GM12878 (cell line): ENCODE data around the gene PRKN. TPM values are rescaled to one million over a fixed set of nuclear protein-coding genes. Genes with fewer than 3 reads are reported as not detected.
"Not testable (repeated sequence)": the region's sequence is repeated elsewhere in the genome, so short reads cannot be mapped to it uniquely, and the experiment has no call there.

Experiments
- ATAC-seq: fragments of 200-7000 bp; cut with Tn5 transposase; 3 replicates; pipeline ENCODE4 v1.9.1; 2020; ENCODE audit warnings: mild to moderate bottlenecking, moderate library complexity
- BruUV-seq: library from RNA; stranded (reverse); fragments of 400-500 nt; replicated peaks from 2 replicates; lab custom pipeline; 2021; lab: Mats Ljungman, UMichigan
- CTCF ChIA-PET: fragments of 300-600 bp; sonication (Branson Sonifier 250); formaldehyde crosslinking; extraction: SDS; loops from one replicate; lab custom pipeline; 2021; ENCODE audit warnings: inconsistent platforms; lab: Yijun Ruan, JAX
- POLR2A ChIA-PET: fragments of 350-600 bp; formaldehyde crosslinking; extraction: SDS; loops from one replicate; lab custom pipeline; 2021; ENCODE audit warnings: inconsistent platforms; lab: Charles Lee
- RAD21 ChIA-PET: fragments of 300-600 bp; sonication (Branson Sonifier 250); formaldehyde crosslinking; loops from one replicate; lab custom pipeline; 2023; ENCODE audit warnings: antibody characterized with exemption; ENCODE audit not compliant: unreplicated experiment; lab: Charles Lee
- SMC1A ChIA-PET: fragments of 300-600 bp; sonication (Branson Sonifier 250); formaldehyde crosslinking; loops from one replicate; lab custom pipeline; 2023; ENCODE audit not compliant: unreplicated experiment, uncharacterized antibody; lab: Charles Lee
- DNase-seq: peaks from one replicate; pipeline ENCODE4 v3.0.0-alpha.2; 2011; ENCODE audit warnings: low read depth, low spot score
- FAIRE-seq: peaks from 3 replicates; lab custom pipeline; 2011; peaks lifted over from hg19 to GRCh38; lab: Jason Lieb, UNC
- H2AFZ ChIP-seq: 2 replicates; pipeline ENCODE4 v1.6.0; 2011; ENCODE audit warnings: low read depth, low read length, control low read depth; ENCODE audit not compliant: control insufficient read depth
- H3K27ac ChIP-seq: 2 replicates; pipeline ENCODE4 v1.5.1; 2011; ENCODE audit warnings: control low read depth; ENCODE audit not compliant: control insufficient read depth, insufficient read depth
- H3K27me3 ChIP-seq, 2 experiments: replicated peaks in 1 of 2; 2 replicates each; pipeline versions ENCODE4 v1.6.0 to v1.6.1; 2011; ENCODE audit warnings: low read length in 1 of 2; ENCODE audit not compliant: control insufficient read depth in 2 of 2, insufficient read depth in 2 of 2
- H3K36me3 ChIP-seq, 2 experiments: 2 replicates each; pipeline ENCODE4 v1.5.1; 2011; ENCODE audit warnings: low read length in 1 of 2; ENCODE audit not compliant: control insufficient read depth in 2 of 2, insufficient read depth in 2 of 2
- H3K4me1 ChIP-seq: 2 replicates; pipeline ENCODE4 v1.6.1; 2011; ENCODE audit warnings: mild to moderate bottlenecking, low read length, moderate library complexity, mixed read lengths; ENCODE audit not compliant: control insufficient read depth, insufficient read depth
- H3K4me2 ChIP-seq: 2 replicates; pipeline ENCODE4 v1.6.0; 2011; ENCODE audit warnings: control low read depth; ENCODE audit not compliant: control insufficient read depth, insufficient read depth
- H3K4me3 ChIP-seq: fragments of 200-600 bp; sonication (generic); 2 replicates; pipeline ENCODE4 v1.5.1; 2016
- H3K79me2 ChIP-seq: 2 replicates; pipeline ENCODE4 v1.6.0; 2011; ENCODE audit warnings: low read length; ENCODE audit not compliant: control insufficient read depth, insufficient read depth
- H3K9ac ChIP-seq: 2 replicates; pipeline ENCODE4 v1.8.0; 2011; ENCODE audit warnings: low read length, control low read depth, mixed read lengths; ENCODE audit not compliant: control insufficient read depth, insufficient read depth
- H3K9me3 ChIP-seq: replicated peaks from 3 replicates; pipeline ENCODE4 v1.5.1; 2011; ENCODE audit warnings: mild to moderate bottlenecking, low read length; ENCODE audit not compliant: control insufficient read depth, insufficient read depth
- H4K20me1 ChIP-seq: 2 replicates; pipeline ENCODE4 v1.6.0; 2011; ENCODE audit not compliant: control insufficient read depth, insufficient read depth
- CBX5 ChIP-seq: sonication (generic); IDR thresholded peaks from 2 replicates; pipeline ENCODE4 v1.6.1; 2016; ENCODE audit warnings: low read depth, moderate library complexity, mild to moderate bottlenecking, inconsistent platforms
- ETV6 ChIP-seq, 2 experiments: fragments of 450-650 bp in 1 of 2; IDR thresholded peaks in 1 of 2; conservative IDR thresholded peaks in 1 of 2; 2 replicates each; pipeline ENCODE4 v1.6.1; 2014; ENCODE audit warnings: antibody characterized with exemption in 1 of 2, borderline replicate concordance in 1 of 2, low read depth in 1 of 2, mild to moderate bottlenecking in 1 of 2, moderate library complexity in 1 of 2
- HDAC6 ChIP-seq: fragments of 200-600 bp; sonication (generic); IDR thresholded peaks from one replicate; pipeline ENCODE4 v1.8.0; 2017; ENCODE audit warnings: antibody characterized with exemption; ENCODE audit not compliant: unreplicated experiment
- IRF4 ChIP-seq: IDR thresholded peaks from 2 replicates; pipeline ENCODE4 v1.6.1; 2011; ENCODE audit warnings: low read depth, low read length
- POLR2AphosphoS5 ChIP-seq: IDR thresholded peaks from 2 replicates; pipeline ENCODE4 v1.6.1; 2011; ENCODE audit warnings: mild to moderate bottlenecking, low read length, inconsistent platforms
- SMARCA5 ChIP-seq: fragments of 450-650 bp; IDR thresholded peaks from 2 replicates; pipeline ENCODE4 v1.6.1; 2017; ENCODE audit warnings: mild to moderate bottlenecking
- SMC3 ChIP-seq: IDR thresholded peaks from 2 replicates; pipeline ENCODE4 v1.6.1; 2011; ENCODE audit warnings: low read length, improper control_type of control experiment, borderline replicate concordance
- SP1 ChIP-seq: IDR thresholded peaks from one replicate; pipeline ENCODE4 v1.6.1; 2011; ENCODE audit warnings: low read depth, low read length
- SPI1 ChIP-seq: IDR thresholded peaks from 2 replicates; pipeline ENCODE4 v1.6.1; 2011; ENCODE audit warnings: low read depth, mild to moderate bottlenecking, low read length, moderate library complexity, borderline replicate concordance; ENCODE audit not compliant: insufficient read depth
- WGBS: methylation state at CpG from one replicate; pipeline ENCODE4 v1.1.6; 2016; ENCODE audit warnings: low lambda C conversion rate; ENCODE audit not compliant: insufficient replicate concordance, insufficient coverage; ENCODE audit errors: missing lambda C conversion rate; 5-methylcytosine and 5-hydroxymethylcytosine counted together
- in situ Hi-C: fragments of 300-500 bp; cut with MboI; formaldehyde crosslinking; loops from 9 replicates; pipeline ENCODE4 v1.14.3; 2018; ENCODE audit warnings: mixed read lengths
- intact Hi-C: fragments of 100-400 bp; cut with micrococcal nuclease; formaldehyde crosslinking; loops from one replicate; pipeline ENCODE4 v1.14.2; 2022; ENCODE audit not compliant: unreplicated experiment
- polyA plus RNA-seq, 11 experiments: library from polyadenylated mRNA; depleted of rRNA in 4 of 11; unstranded in 6 of 11; stranded (reverse) in 5 of 11; fragments of >200 nt; fragmentation: Nextera tagmentation in 4 of 11; fragmentation: Illumina TruSeq in 1 of 11; extraction: Ambion mirVana in 4 of 11; extraction: Trizol in 1 of 11; gene quantifications; 1 replicate in 1 of 11; 2 replicates in 10 of 11; pipeline versions ENCODE4 v1.2.1 to v1.2.3, GENCODE V29; 2011 to 2016; ENCODE audit warnings: inconsistent platforms in 2 of 11, missing spikeins in 2 of 11, low read depth in 1 of 11
- total RNA-seq, 4 experiments: library from RNA; depleted of rRNA in 3 of 4; stranded (reverse); fragments of >200 nt in 3 of 4; fragmentation: Illumina TruSeq in 1 of 4; extraction: Trizol in 1 of 4; gene quantifications; 2 replicates each; pipeline versions ENCODE4 v1.2.1 to v1.2.3, GENCODE V29; 2013 to 2021
- TF ChIP-seq, protein P1 (sequence below): fragments of 450-650 bp; IDR thresholded peaks from 2 replicates; pipeline ENCODE4 v1.6.1; 2016; ENCODE audit warnings: mild to moderate bottlenecking, moderate library complexity, borderline replicate concordance
- TF ChIP-seq, protein P2 (sequence below): fragments of 450-650 bp; formaldehyde crosslinking; IDR thresholded peaks from 2 replicates; pipeline ENCODE4 v1.5.0; 2022; ENCODE audit warnings: mild to moderate bottlenecking, missing genetic modification characterization

PRKN gene
- total and polyA plus RNA-seq, 10 of the 15 experiments (the other 5 are each of a cell fraction or from before 2014, with no cell fraction given) = 0.06 to 0.09 TPM; not detected in 8

DNA sequence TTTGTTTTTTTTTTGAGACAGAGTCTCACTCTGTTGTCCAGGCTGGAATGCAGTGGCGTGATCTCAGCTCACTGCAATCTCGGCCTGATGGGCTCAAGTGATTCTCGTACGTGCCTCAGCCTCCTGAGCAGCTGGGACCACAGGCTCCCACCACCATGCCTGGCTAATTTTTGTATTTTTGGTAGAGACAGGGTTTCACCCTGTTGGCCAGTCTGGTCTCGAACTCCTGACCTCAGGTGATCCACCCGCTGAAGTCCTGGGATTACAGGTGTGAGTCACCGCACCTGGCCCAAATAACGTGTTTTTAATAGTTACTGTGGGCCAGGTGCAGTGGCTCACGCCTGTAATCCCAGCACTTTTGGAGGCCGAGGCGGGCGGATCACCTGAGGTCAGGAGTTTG, 876.1 kb downstream of the PRKN start:
- CTCF ChIA-PET, H2AFZ ChIP-seq, ATAC-seq, in situ Hi-C loops, BruUV-seq, H3K79me2 ChIP-seq, H3K9me3 ChIP-seq, DNase-seq, H3K4me2 ChIP-seq, H3K27me3 ChIP-seq, FAIRE-seq, POLR2A ChIA-PET, H3K36me3 ChIP-seq, H3K4me1 ChIP-seq, H3K9ac ChIP-seq, H3K27ac ChIP-seq, SMC1A ChIA-PET, H4K20me1 ChIP-seq, intact Hi-C loops, RAD21 ChIA-PET, H3K4me3 ChIP-seq: not testable (repeated sequence)
- 52% methylated on average over 12 of the region's 12 CpGs for WGBS

DNA sequence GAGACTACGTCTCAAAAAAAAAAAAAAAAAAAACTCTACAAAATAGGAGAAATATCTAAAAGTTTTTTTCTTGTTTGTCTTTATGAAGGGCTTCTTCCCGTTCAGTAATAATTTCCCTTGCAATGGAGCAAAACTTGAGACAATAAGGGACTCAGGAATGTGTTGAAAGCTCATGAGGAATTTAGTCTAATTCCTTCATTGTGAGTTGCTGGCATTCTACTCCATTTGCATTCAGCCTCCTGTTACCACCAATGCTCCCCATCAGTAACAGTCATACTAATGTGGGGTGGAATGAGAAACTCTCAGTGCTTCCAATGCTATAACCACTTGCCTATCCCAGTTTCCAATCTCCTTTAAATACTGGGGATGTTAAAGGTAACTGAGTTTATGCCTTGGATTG, 877.0 kb downstream of the PRKN start:
- intact Hi-C loops = no loop called here
- ChIA-PET CTCF (no interaction called here), SMC1A (no interaction called here), RAD21 (no interaction called here), POLR2A (no interaction called here)
- Histone ChIP-seq H3K27me3 (no peaks in the 10 kb centered on the region), H3K9ac (no peak overlapping the region), H3K4me2 (no peak overlapping the region), H4K20me1 (no peaks in the 10 kb centered on the region), H3K36me3 (no peaks in the 10 kb centered on the region), H2AFZ (no peak overlapping the region), H3K27ac (no peak overlapping the region), H3K9me3 (no peaks in the 10 kb centered on the region), H3K79me2 (no peaks in the 10 kb centered on the region), H3K4me3 (no peak overlapping the region), H3K4me1 (no peaks in the 10 kb centered on the region)
- DNase-seq (no peak), FAIRE-seq (no peak), ATAC-seq (no peak)
- 22% methylated on average over 1 of the region's 2 CpGs for WGBS
- BruUV-seq = no TSS peak
- in situ Hi-C loops = no loop called here
- TF ChIP-seq SMC3 (no peak), POLR2AphosphoS5 (no peak), IRF4 (no peak), SPI1 (no peak), SMARCA5 (no peak), ETV6 (conservative IDR thresholded peaks at IDR 0.05 in 1 of 2, IDR thresholded peaks at IDR 0.05 in 1 of 2; ENCODE audit: borderline replicate concordance in 1 of 2, low read depth in 1 of 2) (no peak), CBX5 (no peak), SP1 (no peak), HDAC6 (no peak)
- TF ChIP-seq, protein P1, sequence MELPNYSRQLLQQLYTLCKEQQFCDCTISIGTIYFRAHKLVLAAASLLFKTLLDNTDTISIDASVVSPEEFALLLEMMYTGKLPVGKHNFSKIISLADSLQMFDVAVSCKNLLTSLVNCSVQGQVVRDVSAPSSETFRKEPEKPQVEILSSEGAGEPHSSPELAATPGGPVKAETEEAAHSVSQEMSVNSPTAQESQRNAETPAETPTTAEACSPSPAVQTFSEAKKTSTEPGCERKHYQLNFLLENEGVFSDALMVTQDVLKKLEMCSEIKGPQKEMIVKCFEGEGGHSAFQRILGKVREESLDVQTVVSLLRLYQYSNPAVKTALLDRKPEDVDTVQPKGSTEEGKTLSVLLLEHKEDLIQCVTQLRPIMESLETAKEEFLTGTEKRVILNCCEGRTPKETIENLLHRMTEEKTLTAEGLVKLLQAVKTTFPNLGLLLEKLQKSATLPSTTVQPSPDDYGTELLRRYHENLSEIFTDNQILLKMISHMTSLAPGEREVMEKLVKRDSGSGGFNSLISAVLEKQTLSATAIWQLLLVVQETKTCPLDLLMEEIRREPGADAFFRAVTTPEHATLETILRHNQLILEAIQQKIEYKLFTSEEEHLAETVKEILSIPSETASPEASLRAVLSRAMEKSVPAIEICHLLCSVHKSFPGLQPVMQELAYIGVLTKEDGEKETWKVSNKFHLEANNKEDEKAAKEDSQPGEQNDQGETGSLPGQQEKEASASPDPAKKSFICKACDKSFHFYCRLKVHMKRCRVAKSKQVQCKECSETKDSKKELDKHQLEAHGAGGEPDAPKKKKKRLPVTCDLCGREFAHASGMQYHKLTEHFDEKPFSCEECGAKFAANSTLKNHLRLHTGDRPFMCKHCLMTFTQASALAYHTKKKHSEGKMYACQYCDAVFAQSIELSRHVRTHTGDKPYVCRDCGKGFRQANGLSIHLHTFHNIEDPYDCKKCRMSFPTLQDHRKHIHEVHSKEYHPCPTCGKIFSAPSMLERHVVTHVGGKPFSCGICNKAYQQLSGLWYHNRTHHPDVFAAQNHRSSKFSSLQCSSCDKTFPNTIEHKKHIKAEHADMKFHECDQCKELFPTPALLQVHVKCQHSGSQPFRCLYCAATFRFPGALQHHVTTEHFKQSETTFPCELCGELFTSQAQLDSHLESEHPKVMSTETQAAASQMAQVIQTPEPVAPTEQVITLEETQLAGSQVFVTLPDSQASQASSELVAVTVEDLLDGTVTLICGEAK = no peak
- TF ChIP-seq, protein P2, sequence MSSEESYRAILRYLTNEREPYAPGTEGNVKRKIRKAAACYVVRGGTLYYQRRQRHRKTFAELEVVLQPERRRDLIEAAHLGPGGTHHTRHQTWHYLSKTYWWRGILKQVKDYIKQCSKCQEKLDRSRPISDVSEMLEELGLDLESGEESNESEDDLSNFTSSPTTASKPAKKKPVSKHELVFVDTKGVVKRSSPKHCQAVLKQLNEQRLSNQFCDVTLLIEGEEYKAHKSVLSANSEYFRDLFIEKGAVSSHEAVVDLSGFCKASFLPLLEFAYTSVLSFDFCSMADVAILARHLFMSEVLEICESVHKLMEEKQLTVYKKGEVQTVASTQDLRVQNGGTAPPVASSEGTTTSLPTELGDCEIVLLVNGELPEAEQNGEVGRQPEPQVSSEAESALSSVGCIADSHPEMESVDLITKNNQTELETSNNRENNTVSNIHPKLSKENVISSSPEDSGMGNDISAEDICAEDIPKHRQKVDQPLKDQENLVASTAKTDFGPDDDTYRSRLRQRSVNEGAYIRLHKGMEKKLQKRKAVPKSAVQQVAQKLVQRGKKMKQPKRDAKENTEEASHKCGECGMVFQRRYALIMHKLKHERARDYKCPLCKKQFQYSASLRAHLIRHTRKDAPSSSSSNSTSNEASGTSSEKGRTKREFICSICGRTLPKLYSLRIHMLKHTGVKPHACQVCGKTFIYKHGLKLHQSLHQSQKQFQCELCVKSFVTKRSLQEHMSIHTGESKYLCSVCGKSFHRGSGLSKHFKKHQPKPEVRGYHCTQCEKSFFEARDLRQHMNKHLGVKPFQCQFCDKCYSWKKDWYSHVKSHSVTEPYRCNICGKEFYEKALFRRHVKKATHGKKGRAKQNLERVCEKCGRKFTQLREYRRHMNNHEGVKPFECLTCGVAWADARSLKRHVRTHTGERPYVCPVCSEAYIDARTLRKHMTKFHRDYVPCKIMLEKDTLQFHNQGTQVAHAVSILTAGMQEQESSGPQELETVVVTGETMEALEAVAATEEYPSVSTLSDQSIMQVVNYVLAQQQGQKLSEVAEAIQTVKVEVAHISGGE (CRISPR knock-in tag) = no peak
